ENCODE results near the gene TAOK1. TPM values are rescaled to one million over a fixed set of nuclear protein-coding genes. Genes with fewer than 3 reads are reported as not detected.

The TAOK1 gene
- total RNA-seq = 10 to 100 TPM; 21.0 to 34.9 TPM

GRCh38 chr17:29389982-29390850, at the start of gene TAOK1:
Gene TAOK1, plus strand, starts transcription at chr17:29390363. Its CDS starts 61,186 bp downstream, at chr17:29451549.
- TF ChIP-seq POLR2A (IDR thresholded peaks at IDR 0.05) (peak; percentile 89 to 97 (median 96)), CTCF (IDR thresholded peaks at IDR 0.05) (peak in 1 of 7 experiments; percentile 3)
- Histone ChIP-seq H3K9me3 (no peaks in the 10 kb centered on the region), H3K27ac (peak within 1 kb of the TSS; percentile 93 to 99 (median 96)), H3K4me1 (peaks cover 26% of the 10 kb centered on the region), H3K36me3 (replicated peaks in 1 of 2; ENCODE audit: insufficient read depth in 1 of 2, low read depth in 2 of 2) (no peaks in the 10 kb centered on the region), H3K4me3 (peak within 1 kb of the TSS; percentile 86 to 98), H3K27me3 (no peaks in the 10 kb centered on the region)
- peak; percentile 98 for ATAC-seq
- intact Hi-C loops (cut with DNase I) = no loop called here
- peak; percentile 99 to 100 (median 100) for DNase-seq
- 0% methylated on average over 24 to 82 of the region's 87 CpGs for whole genome bisulfite sequencing, 2 donors

GRCh38 chr17:29341726-29342125, 48.4 kb upstream of the TAOK1 start:
- ATAC-seq = no peak
- H3K9me3 ChIP-seq = no peaks in the 10 kb centered on the region
- WGBS, 2 donors = 92 to 94% methylated on average over 2 of the region's 2 CpGs
- no peak overlapping the region for H3K27ac ChIP-seq
- no peak for DNase-seq
- intact Hi-C loops (cut with DNase I) = no loop called here
- TF ChIP-seq CTCF (IDR thresholded peaks at IDR 0.05) (no peak), POLR2A (IDR thresholded peaks at IDR 0.05) (no peak)
- no peak overlapping the region for H3K4me3 ChIP-seq
- no peaks in the 10 kb centered on the region for H3K27me3 ChIP-seq
- H3K36me3 ChIP-seq (replicated peaks in 1 of 2; ENCODE audit: insufficient read depth in 1 of 2, low read depth in 2 of 2) = no peaks in the 10 kb centered on the region
- H3K4me1 ChIP-seq = no peaks in the 10 kb centered on the region

- intact Hi-C loops (cut with DNase I) = no loop called here
- H3K9me3 ChIP-seq = no peaks in the 10 kb centered on the region
- no peaks in the 10 kb centered on the region for H3K27me3 ChIP-seq
- H3K36me3 ChIP-seq (replicated peaks in 1 of 2; ENCODE audit: insufficient read depth in 1 of 2, low read depth in 2 of 2) = no peaks in the 10 kb centered on the region
- ATAC-seq = no peak
- H3K4me1 ChIP-seq = no peaks in the 10 kb centered on the region
- no peak for DNase-seq
- 78% methylated on average over 11 of the region's 11 CpGs for WGBS, 2 donors
- no peak overlapping the region for H3K4me3 ChIP-seq
- TF ChIP-seq POLR2A (IDR thresholded peaks at IDR 0.05) (no peak), CTCF (IDR thresholded peaks at IDR 0.05) (no peak)
- H3K27ac ChIP-seq = no peak overlapping the region
Measured at GRCh38 chr17:29342158-29342765, 47.9 kb upstream of the TAOK1 start.

- no peak for TF ChIP-seq POLR2A (IDR thresholded peaks at IDR 0.05)
- no peak for TF ChIP-seq CTCF (IDR thresholded peaks at IDR 0.05)
- no peaks in the 10 kb centered on the region for H3K4me1 ChIP-seq
- intact Hi-C loops (cut with DNase I) = no loop called here
- DNase-seq = no peak
- H3K9me3 ChIP-seq = no peaks in the 10 kb centered on the region
- ATAC-seq = no peak
- H3K27me3 ChIP-seq = no peaks in the 10 kb centered on the region
- H3K27ac ChIP-seq = no peak overlapping the region
- no peaks in the 10 kb centered on the region for H3K36me3 ChIP-seq (replicated peaks in 1 of 2; ENCODE audit: insufficient read depth in 1 of 2, low read depth in 2 of 2)
- no peak overlapping the region for H3K4me3 ChIP-seq
- 73% methylated on average over 11 of the region's 11 CpGs for WGBS, 2 donors
Measured at GRCh38 chr17:29344201-29344856, 45.8 kb upstream of the TAOK1 start.
